AG10803 (cell line): ENCODE data around the gene FOXN3.

Experiments used
- DNase-seq: peaks from one replicate; pipeline ENCODE4 v3.0.0; 2010; ENCODE audit warnings: low read depth
- H3K4me3 ChIP-seq: 2 replicates; pipeline ENCODE4 v1.5.1; 2011; ENCODE audit warnings: mild to moderate bottlenecking, low read length, control low read depth
- CTCF ChIP-seq: conservative IDR thresholded peaks from 2 replicates; pipeline ENCODE4 v1.5.1; 2011; ENCODE audit warnings: mild to moderate bottlenecking, low read length, control low read depth, inconsistent platforms

FOXN3 gene

GRCh38 chr14:89324501-89325298 lies 92.3 kb downstream of the FOXN3 start:
- no peak overlapping the region for H3K4me3 ChIP-seq
- TF ChIP-seq CTCF: no peak

GRCh38 chr14:89320381-89321000 lies 96.5 kb downstream of the FOXN3 start:
- DNase-seq: no peak
- no peak for TF ChIP-seq CTCF
- H3K4me3 ChIP-seq: no peak overlapping the region

More at GRCh38 chr14:89324501-89325298, 92.3 kb downstream of the FOXN3 start:
- DNase-seq: no peak

- TF ChIP-seq CTCF: no peak
- DNase-seq: no peak
- no peak overlapping the region for H3K4me3 ChIP-seq
These were observed 97.3 kb downstream of the FOXN3 start for GRCh38 chr14:89319687-89320086.

- no peak for TF ChIP-seq CTCF
- H3K4me3 ChIP-seq: no peak overlapping the region
- no peak for DNase-seq
These were observed 99.9 kb downstream of the FOXN3 start for GRCh38 chr14:89317051-89317691.

- no peak for TF ChIP-seq CTCF
These were observed 101.3 kb downstream of the FOXN3 start for GRCh38 chr14:89315493-89316470.

GRCh38 chr14:89314274-89314673 lies 102.8 kb downstream of the FOXN3 start:
- TF ChIP-seq CTCF: no peak
- DNase-seq: no peak
- no peak overlapping the region for H3K4me3 ChIP-seq

More at GRCh38 chr14:89315493-89316470, 101.3 kb downstream of the FOXN3 start:
- no peak overlapping the region for H3K4me3 ChIP-seq
- no peak for DNase-seq
